Measurements from ENCODE around the gene DLX4.

Gene DLX4

DNA sequence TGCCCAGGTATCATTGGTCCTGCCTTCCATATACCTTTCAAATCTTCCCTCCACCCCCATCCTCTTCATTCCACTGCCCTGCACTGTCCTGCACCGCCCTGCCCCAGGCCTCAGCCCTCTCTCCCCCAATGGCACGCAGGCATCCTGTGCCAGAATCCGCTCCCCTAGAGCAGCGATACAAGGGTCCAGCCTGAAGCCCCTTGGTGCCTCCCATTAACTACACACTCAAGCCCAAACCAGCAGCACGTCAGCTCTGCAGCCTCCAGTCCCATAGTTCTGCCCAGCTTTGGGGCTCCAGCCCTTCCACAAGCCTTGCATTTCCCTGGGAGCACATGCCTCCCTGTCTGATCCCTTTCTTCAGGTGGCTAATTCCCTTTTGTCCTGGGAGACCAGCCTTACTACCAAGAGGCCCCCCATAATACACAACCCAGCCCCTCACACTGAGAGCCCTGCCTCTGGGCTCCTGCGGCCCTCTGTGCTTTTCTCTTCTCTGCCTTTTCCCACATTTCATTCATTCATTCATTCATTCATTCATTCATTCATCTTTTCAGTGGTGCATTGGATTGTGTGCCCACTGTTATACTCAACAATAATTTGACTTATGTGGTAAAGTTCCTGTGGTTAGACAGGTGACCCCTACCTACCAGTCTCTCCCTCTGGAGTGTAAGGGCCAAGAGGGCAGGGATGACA, 52.8 kb downstream of the DLX4 start:
- no peak for DNase-seq

- no peak for DNase-seq
Observed at GRCh38 chr17:50022463-50023130, 53.6 kb downstream of the DLX4 start.

GRCh38 chr17:50023520-50023919, 54.5 kb downstream of the DLX4 start:
- no peak for DNase-seq
